ENCODE results near the gene GALNT13.

GALNT13 gene

GRCh38 chr2:154132827-154133226 lies 261.1 kb downstream of the GALNT13 start:
- no peak for DNase-seq

- DNase-seq = no peak
Observed at GRCh38 chr2:154133823-154134222, 262.1 kb downstream of the GALNT13 start.

GRCh38 chr2:154140249-154141025 lies 268.7 kb downstream of the GALNT13 start:
- no peak for DNase-seq

GRCh38 chr2:154142480-154142879 lies 270.8 kb downstream of the GALNT13 start:
- DNase-seq = no peak

- DNase-seq = no peak
Observed at GRCh38 chr2:154143105-154143504, 271.4 kb downstream of the GALNT13 start.

GRCh38 chr2:154158101-154158500 lies 286.4 kb downstream of the GALNT13 start:
- DNase-seq = no peak

GRCh38 chr2:154161286-154161685 lies 289.6 kb downstream of the GALNT13 start:
- no peak for DNase-seq

GRCh38 chr2:154170400-154170799 lies 298.7 kb downstream of the GALNT13 start:
- no peak for DNase-seq

- no peak for DNase-seq
Observed at GRCh38 chr2:154173164-154173563, 301.4 kb downstream of the GALNT13 start.

GRCh38 chr2:154173919-154174318 lies 302.2 kb downstream of the GALNT13 start:
- no peak for DNase-seq

GRCh38 chr2:154182008-154182407 lies 310.3 kb downstream of the GALNT13 start:
- no peak for DNase-seq

- no peak for DNase-seq
Observed at GRCh38 chr2:154187948-154188347, 316.2 kb downstream of the GALNT13 start.

- DNase-seq = no peak
Observed at GRCh38 chr2:154189953-154190352, 318.2 kb downstream of the GALNT13 start.

GRCh38 chr2:154193246-154193645 lies 321.5 kb downstream of the GALNT13 start:
- no peak for DNase-seq

- no peak for DNase-seq
Observed at GRCh38 chr2:154194909-154195643, 323.4 kb downstream of the GALNT13 start.

- DNase-seq = no peak
Observed at GRCh38 chr2:154195644-154196195, 324.0 kb downstream of the GALNT13 start.

- no peak for DNase-seq
Observed at GRCh38 chr2:154198866-154199265, 327.1 kb downstream of the GALNT13 start.

- no peak for DNase-seq
Observed at GRCh38 chr2:154203206-154203605, 331.5 kb downstream of the GALNT13 start.

GRCh38 chr2:154203902-154204301 lies 332.2 kb downstream of the GALNT13 start:
- DNase-seq = no peak

GRCh38 chr2:154207288-154208047 lies 335.7 kb downstream of the GALNT13 start:
- DNase-seq = no peak

- DNase-seq = no peak
Observed at GRCh38 chr2:154223726-154224125, 352.0 kb downstream of the GALNT13 start.

GRCh38 chr2:154226931-154227330 lies 355.2 kb downstream of the GALNT13 start:
- no peak for DNase-seq

GRCh38 chr2:154228566-154229280 lies 357.0 kb downstream of the GALNT13 start:
- DNase-seq = no peak
